Stimulated activated CD4-positive, alpha-beta T cell treated with anti-CD3 and anti-CD28 coated beads, Interleukin-15, amount 100 ng/mL, for 1 hour (primary cell): ENCODE results near the gene LRWD1.
A peak's percentile ranks its signal among the peaks of the same experiment; 100 is the strongest.
"Not testable (repeated sequence)": the region's sequence is repeated elsewhere in the genome, so short reads cannot be mapped to it uniquely, and the experiment has no call there.

Experiments used
- DNase-seq, 2 donors: peaks; one replicate each; pipeline ENCODE4 v3.0.0-alpha.2; 2020; ENCODE audit warnings: low read depth in 1 of 2, low spot score in 1 of 2

The LRWD1 gene

GRCh38 chr7:102439963-102440795 lies 24.6 kb upstream of the LRWD1 start:
- no peak for DNase-seq

- DNase-seq, result no peak
Measured at GRCh38 chr7:102444961-102445673, 19.7 kb upstream of the LRWD1 start.

GRCh38 chr7:102445674-102446071 lies 19.1 kb upstream of the LRWD1 start:
- no peak for DNase-seq

GRCh38 chr7:102446387-102447156 lies 18.2 kb upstream of the LRWD1 start:
- DNase-seq, result no peak

GRCh38 chr7:102447311-102447710 lies 17.5 kb upstream of the LRWD1 start:
- DNase-seq, result no peak

GRCh38 chr7:102449136-102449535 lies 15.6 kb upstream of the LRWD1 start:
- DNase-seq, result no peak

- DNase-seq, result peak; percentile 31 to 33
Measured at GRCh38 chr7:102450242-102450641, 14.5 kb upstream of the LRWD1 start.

- DNase-seq, result no peak
Measured at GRCh38 chr7:102451371-102452054, 13.3 kb upstream of the LRWD1 start.

GRCh38 chr7:102452451-102452850 lies 12.3 kb upstream of the LRWD1 start:
- DNase-seq, result no peak

- no peak for DNase-seq
Measured at GRCh38 chr7:102453319-102453718, 11.5 kb upstream of the LRWD1 start.

GRCh38 chr7:102454468-102454867 lies 10.3 kb upstream of the LRWD1 start:
- DNase-seq, result no peak

GRCh38 chr7:102454932-102455331 lies 9.9 kb upstream of the LRWD1 start:
- DNase-seq, result not testable (repeated sequence)

GRCh38 chr7:102455596-102455995 lies 9.2 kb upstream of the LRWD1 start:
- no peak for DNase-seq

- no peak for DNase-seq
Measured at GRCh38 chr7:102456327-102456726, 8.5 kb upstream of the LRWD1 start.

GRCh38 chr7:102457352-102457924 lies 7.3 kb upstream of the LRWD1 start:
- DNase-seq, result no peak

GRCh38 chr7:102459221-102459844 lies 5.5 kb upstream of the LRWD1 start:
- no peak for DNase-seq

- DNase-seq, result no peak
Measured at GRCh38 chr7:102460467-102460866, 4.3 kb upstream of the LRWD1 start.

- DNase-seq, result no peak
Measured at GRCh38 chr7:102463841-102464576, 775 bp upstream of the LRWD1 start.

- DNase-seq, result no peak
Measured at GRCh38 chr7:102466097-102466496, 1.3 kb downstream of the LRWD1 start.
